GM23338 (cell line): ENCODE measurements around the gene RASAL3. TPM values are rescaled to one million over a fixed set of nuclear protein-coding genes. Genes with fewer than 3 reads are reported as not detected.

Experiments
- ATAC-seq: fragments of 200-7000 bp; cut with Tn5 transposase; 3 replicates; pipeline ENCODE4 v1.9.1; 2020
- DNase-seq: peaks from one replicate; pipeline ENCODE4 v3.0.0-alpha.2; 2015; ENCODE audit warnings: low spot score
- H2AFZ ChIP-seq: fragments of 200-600 bp; sonication (generic); 2 replicates; pipeline ENCODE4 v1.8.0; 2016; ENCODE audit warnings: antibody characterized with exemption, mild to moderate bottlenecking, moderate library complexity
- H3F3A ChIP-seq: fragments of 200-600 bp; sonication (generic); replicated peaks from 2 replicates; pipeline ENCODE4 v1.8.0; 2017; ENCODE audit warnings: antibody characterized with exemption, mixed run types, low read depth
- H3K27ac ChIP-seq: fragments of 200-600 bp; sonication (generic); 2 replicates; pipeline ENCODE4 v1.6.1; 2016; ENCODE audit warnings: low read depth
- H3K27me3 ChIP-seq: fragments of 200-600 bp; sonication (generic); 2 replicates; pipeline ENCODE4 v1.8.0; 2016; ENCODE audit warnings: mild to moderate bottlenecking, mixed run types, moderate library complexity; ENCODE audit not compliant: insufficient read depth
- H3K36me3 ChIP-seq: fragments of 200-600 bp; sonication (generic); 2 replicates; pipeline ENCODE4 v1.8.0; 2016; ENCODE audit warnings: mild to moderate bottlenecking; ENCODE audit not compliant: insufficient read depth
- H3K4me1 ChIP-seq: fragments of 200-600 bp; sonication (generic); 2 replicates; pipeline ENCODE4 v1.8.0; 2016; ENCODE audit warnings: mild to moderate bottlenecking, moderate library complexity; ENCODE audit not compliant: insufficient read depth
- H3K4me2 ChIP-seq: fragments of 200-600 bp; sonication (generic); 2 replicates; pipeline ENCODE4 v1.7.1; 2017; ENCODE audit warnings: mixed run types
- H3K4me3 ChIP-seq: fragments of 200-600 bp; sonication (generic); 2 replicates; pipeline ENCODE4 v1.6.1; 2016; ENCODE audit warnings: mixed run types
- H3K79me2 ChIP-seq: fragments of 200-600 bp; sonication (generic); replicated peaks from 2 replicates; pipeline ENCODE4 v1.8.0; 2017; ENCODE audit warnings: mild to moderate bottlenecking; ENCODE audit not compliant: insufficient read depth
- H3K9me2 ChIP-seq: fragments of 200-600 bp; sonication (generic); 2 replicates; pipeline ENCODE4 v1.8.0; 2017; ENCODE audit not compliant: insufficient read depth
- H4K20me1 ChIP-seq: fragments of 200-600 bp; sonication (generic); replicated peaks from 2 replicates; pipeline ENCODE4 v1.8.0; 2017; ENCODE audit warnings: mild to moderate bottlenecking; ENCODE audit not compliant: insufficient read depth
- H3K27ac Mint-ChIP-seq: 2 replicates; pipeline ENCODE4 v1.8.0; 2020; ENCODE audit warnings: inconsistent platforms, mild to moderate bottlenecking, moderate library complexity, mixed read lengths
- H3K27me3 Mint-ChIP-seq: 3 replicates; pipeline ENCODE4 v1.8.0; 2022; ENCODE audit warnings: low read depth, mild to moderate bottlenecking, moderate library complexity, mixed read lengths, inconsistent platforms; ENCODE audit not compliant: insufficient read depth, poor library complexity
- H3K36me3 Mint-ChIP-seq: 3 replicates; pipeline ENCODE4 v1.8.0; 2021; ENCODE audit warnings: low read depth, mild to moderate bottlenecking, inconsistent platforms, moderate library complexity, mixed read lengths
- H3K4me1 Mint-ChIP-seq: 3 replicates; pipeline ENCODE4 v1.8.0; 2020; ENCODE audit warnings: mild to moderate bottlenecking, inconsistent platforms, mixed read lengths
- H3K4me3 Mint-ChIP-seq: 3 replicates; pipeline ENCODE4 v1.8.0; 2021; ENCODE audit warnings: moderate library complexity, mild to moderate bottlenecking, inconsistent platforms, mixed read lengths
- H3K9me3 Mint-ChIP-seq: 3 replicates; pipeline ENCODE4 v1.8.0; 2020; ENCODE audit warnings: moderate library complexity, mild to moderate bottlenecking, inconsistent platforms, mixed read lengths
- CTCF ChIP-seq, 2 experiments: fragments of 200-600 bp in 1 of 2; sonication (generic) in 1 of 2; conservative IDR thresholded peaks; 2 replicates each; pipeline versions ENCODE4 v1.5.1 to v1.6.1; 2016 to 2017; ENCODE audit warnings: antibody characterized with exemption in 2 of 2, low read depth in 2 of 2, mild to moderate bottlenecking in 2 of 2, moderate library complexity in 1 of 2
- ETS1 ChIP-seq: IDR thresholded peaks from 2 replicates; pipeline ENCODE4 v1.6.1; 2016; ENCODE audit warnings: antibody characterized with exemption
- EZH2 ChIP-seq: fragments of 200-600 bp; sonication (generic); IDR thresholded peaks from one replicate; pipeline ENCODE4 v1.8.0; 2017; ENCODE audit warnings: antibody characterized with exemption, mild to moderate bottlenecking, low read depth; ENCODE audit not compliant: unreplicated experiment
- JUNB ChIP-seq: IDR thresholded peaks from one replicate; pipeline ENCODE4 v1.6.1; 2016; ENCODE audit warnings: antibody characterized with exemption; ENCODE audit not compliant: unreplicated experiment
- POLR2AphosphoS5 ChIP-seq: IDR thresholded peaks from 2 replicates; pipeline ENCODE4 v1.6.1; 2016; ENCODE audit warnings: antibody characterized with exemption, low read depth
- ZNF331 ChIP-seq: fragments of 250-450 bp; sonication (Bioruptor Pico); IDR thresholded peaks from 2 replicates; pipeline ENCODE4 v1.5.0; 2020; ENCODE audit warnings: low read depth, mild to moderate bottlenecking, moderate library complexity
- polyA plus RNA-seq: library from polyadenylated mRNA; unstranded; fragments of >200 nt; fragmentation: Nextera tagmentation; extraction: Ambion mirVana; gene quantifications from 2 replicates; pipeline ENCODE4 v1.2.1, GENCODE V29; 2016
- total RNA-seq: library from RNA; depleted of rRNA; stranded (reverse); fragments of >200 nt; shearing (Covaris generic); gene quantifications from 2 replicates; pipeline ENCODE4 v1.2.3, GENCODE V29; 2014
- TF ChIP-seq, protein P1 (sequence below): fragments of 250-450 bp; sonication (Bioruptor Pico); IDR thresholded peaks from 2 replicates; pipeline ENCODE4 v1.5.0; 2020; ENCODE audit warnings: mild to moderate bottlenecking, moderate library complexity

The RASAL3 gene
- total and polyA plus RNA-seq, 2 experiments from 2014 or later = 1.8 to 1.9 TPM

DNA sequence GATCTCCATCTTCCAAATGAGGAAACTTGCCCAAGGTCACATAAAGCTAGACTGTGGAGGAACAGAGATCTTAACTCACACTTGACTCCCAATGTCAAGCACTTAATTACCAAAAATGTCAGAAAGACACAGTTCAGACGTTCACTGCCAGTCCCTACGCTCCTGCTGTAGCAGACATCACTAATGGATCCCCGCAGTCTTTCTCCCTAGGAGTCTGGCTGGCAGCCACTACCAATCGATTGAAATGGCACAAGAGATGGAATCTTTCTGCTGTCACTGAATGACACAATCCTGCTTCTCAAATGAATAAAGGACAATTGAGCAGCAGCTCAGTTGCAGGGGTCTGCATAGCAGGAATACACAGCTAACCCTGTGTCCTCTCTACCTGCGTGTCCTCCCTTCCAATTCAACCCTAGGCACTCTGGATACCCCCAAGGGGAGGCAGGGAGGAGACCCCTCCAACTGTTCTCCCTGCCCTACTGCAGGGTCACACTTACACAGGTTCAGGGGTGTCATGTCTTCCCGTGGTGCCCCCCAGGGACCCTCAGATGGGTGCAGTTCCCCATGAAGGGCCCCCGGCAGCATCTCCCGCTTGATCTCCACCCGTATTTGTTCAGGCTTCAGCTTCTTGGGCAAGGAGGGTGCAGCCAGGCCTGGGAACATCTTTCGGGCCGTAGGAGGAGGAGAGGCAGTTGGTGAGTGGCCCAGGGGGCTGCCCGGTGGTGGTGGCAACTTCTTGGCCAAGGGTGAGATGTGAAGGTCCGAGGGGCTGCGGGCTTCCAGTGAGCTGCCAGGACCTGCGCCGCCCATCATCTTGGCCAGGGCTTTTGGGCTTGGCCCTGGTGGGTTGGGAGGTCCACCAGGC is 37.6 kb downstream of the RASAL3 start:
- Histone ChIP-seq H3K9me2 (no peaks in the 10 kb centered on the region), H3F3A (no peaks in the 10 kb centered on the region), H3K79me2 (peaks cover 16% of the 10 kb centered on the region), H3K36me3 (no peaks in the 10 kb centered on the region), H3K4me2 (no peak overlapping the region), H3K27me3 (no peaks in the 10 kb centered on the region), H3K4me1 (0 out of 2 replicates have a peak, but pooled peaks cover 5% of the 10 kb centered on the region), H3K27ac (no peak overlapping the region), H4K20me1 (peaks cover 13% of the 10 kb centered on the region), H2AFZ (no peak overlapping the region), H3K4me3 (no peak overlapping the region)
- DNase-seq = no peak
- H3K9me3 Mint-ChIP-seq = no peaks in the 10 kb centered on the region; the same call in 2 of the 3 replicates
- peaks cover 9% of the 10 kb centered on the region for H3K27me3 Mint-ChIP-seq
- H3K4me3 Mint-ChIP-seq = no peak overlapping the region; the same call in 2 of the 3 replicates
- TF ChIP-seq POLR2AphosphoS5 (no peak), ETS1 (no peak), EZH2 (no peak), CTCF (conservative IDR thresholded peaks at IDR 0.05; ENCODE audit: low read depth in 2 of 2) (no peak), ZNF331 (no peak), JUNB (no peak)
- TF ChIP-seq, protein P1, sequence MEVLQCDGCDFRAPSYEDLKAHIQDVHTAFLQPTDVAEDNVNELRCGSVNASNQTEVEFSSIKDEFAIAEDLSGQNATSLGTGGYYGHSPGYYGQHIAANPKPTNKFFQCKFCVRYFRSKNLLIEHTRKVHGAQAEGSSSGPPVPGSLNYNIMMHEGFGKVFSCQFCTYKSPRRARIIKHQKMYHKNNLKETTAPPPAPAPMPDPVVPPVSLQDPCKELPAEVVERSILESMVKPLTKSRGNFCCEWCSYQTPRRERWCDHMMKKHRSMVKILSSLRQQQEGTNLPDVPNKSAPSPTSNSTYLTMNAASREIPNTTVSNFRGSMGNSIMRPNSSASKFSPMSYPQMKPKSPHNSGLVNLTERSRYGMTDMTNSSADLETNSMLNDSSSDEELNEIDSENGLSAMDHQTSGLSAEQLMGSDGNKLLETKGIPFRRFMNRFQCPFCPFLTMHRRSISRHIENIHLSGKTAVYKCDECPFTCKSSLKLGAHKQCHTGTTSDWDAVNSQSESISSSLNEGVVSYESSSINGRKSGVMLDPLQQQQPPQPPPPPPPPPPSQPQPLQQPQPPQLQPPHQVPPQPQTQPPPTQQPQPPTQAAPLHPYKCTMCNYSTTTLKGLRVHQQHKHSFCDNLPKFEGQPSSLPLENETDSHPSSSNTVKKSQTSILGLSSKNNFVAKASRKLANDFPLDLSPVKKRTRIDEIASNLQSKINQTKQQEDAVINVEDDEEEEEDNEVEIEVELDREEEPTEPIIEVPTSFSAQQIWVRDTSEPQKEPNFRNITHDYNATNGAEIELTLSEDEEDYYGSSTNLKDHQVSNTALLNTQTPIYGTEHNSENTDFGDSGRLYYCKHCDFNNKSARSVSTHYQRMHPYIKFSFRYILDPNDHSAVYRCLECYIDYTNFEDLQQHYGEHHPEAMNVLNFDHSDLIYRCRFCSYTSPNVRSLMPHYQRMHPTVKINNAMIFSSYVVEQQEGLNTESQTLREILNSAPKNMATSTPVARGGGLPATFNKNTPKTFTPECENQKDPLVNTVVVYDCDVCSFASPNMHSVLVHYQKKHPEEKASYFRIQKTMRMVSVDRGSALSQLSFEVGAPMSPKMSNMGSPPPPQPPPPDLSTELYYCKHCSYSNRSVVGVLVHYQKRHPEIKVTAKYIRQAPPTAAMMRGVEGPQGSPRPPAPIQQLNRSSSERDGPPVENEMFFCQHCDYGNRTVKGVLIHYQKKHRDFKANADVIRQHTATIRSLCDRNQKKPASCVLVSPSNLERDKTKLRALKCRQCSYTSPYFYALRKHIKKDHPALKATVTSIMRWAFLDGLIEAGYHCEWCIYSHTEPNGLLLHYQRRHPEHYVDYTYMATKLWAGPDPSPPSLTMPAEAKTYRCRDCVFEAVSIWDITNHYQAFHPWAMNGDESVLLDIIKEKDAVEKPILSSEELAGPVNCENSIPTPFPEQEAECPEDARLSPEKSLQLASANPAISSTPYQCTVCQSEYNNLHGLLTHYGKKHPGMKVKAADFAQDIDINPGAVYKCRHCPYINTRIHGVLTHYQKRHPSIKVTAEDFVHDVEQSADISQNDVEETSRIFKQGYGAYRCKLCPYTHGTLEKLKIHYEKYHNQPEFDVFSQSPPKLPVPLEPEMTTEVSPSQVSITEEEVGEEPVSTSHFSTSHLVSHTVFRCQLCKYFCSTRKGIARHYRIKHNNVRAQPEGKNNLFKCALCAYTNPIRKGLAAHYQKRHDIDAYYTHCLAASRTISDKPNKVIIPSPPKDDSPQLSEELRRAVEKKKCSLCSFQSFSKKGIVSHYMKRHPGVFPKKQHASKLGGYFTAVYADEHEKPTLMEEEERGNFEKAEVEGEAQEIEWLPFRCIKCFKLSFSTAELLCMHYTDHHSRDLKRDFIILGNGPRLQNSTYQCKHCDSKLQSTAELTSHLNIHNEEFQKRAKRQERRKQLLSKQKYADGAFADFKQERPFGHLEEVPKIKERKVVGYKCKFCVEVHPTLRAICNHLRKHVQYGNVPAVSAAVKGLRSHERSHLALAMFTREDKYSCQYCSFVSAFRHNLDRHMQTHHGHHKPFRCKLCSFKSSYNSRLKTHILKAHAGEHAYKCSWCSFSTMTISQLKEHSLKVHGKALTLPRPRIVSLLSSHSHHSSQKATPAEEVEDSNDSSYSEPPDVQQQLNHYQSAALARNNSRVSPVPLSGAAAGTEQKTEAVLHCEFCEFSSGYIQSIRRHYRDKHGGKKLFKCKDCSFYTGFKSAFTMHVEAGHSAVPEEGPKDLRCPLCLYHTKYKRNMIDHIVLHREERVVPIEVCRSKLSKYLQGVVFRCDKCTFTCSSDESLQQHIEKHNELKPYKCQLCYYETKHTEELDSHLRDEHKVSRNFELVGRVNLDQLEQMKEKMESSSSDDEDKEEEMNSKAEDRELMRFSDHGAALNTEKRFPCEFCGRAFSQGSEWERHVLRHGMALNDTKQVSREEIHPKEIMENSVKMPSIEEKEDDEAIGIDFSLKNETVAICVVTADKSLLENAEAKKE (CRISPR knock-in tag) = no peak
- ATAC-seq = no peak
- H3K4me1 Mint-ChIP-seq = peaks cover 12% of the 10 kb centered on the region
- H3K36me3 Mint-ChIP-seq = peaks cover 37% of the 10 kb centered on the region
- no peak overlapping the region for H3K27ac Mint-ChIP-seq
